ENCODE data around the gene PET100. TPM values are rescaled to one million over a fixed set of nuclear protein-coding genes. Genes with fewer than 3 reads are reported as not detected.
A peak's percentile ranks its signal among the peaks of the same experiment; 100 is the strongest.

The PET100 gene
- total RNA-seq, 1 donor from 2014 or later, result 184 TPM

GRCh38 chr19:7624810-7625209, 4.8 kb upstream of the PET100 start:
- Mint-ChIP-seq H3K27me3 (no peaks in the 10 kb centered on the region), H3K36me3 (ENCODE audit: insufficient read depth) (peaks cover 14% of the 10 kb centered on the region), H3K27ac (no peak overlapping the region), H3K4me3 (ENCODE audit: low read depth) (no peak overlapping the region), H3K9me3 (ENCODE audit: low read depth) (no peaks in the 10 kb centered on the region), H3K4me1 (ENCODE audit: low read depth) (peaks cover 16% of the 10 kb centered on the region)
- TF ChIP-seq CTCF (IDR thresholded peaks at IDR 0.05; ENCODE audit: unreplicated experiment), result no peak
- DNase-seq (ENCODE audit: low spot score, unreplicated experiment), result no peak

GRCh38 chr19:7625763-7626372, 3.7 kb upstream of the PET100 start:
- H3K36me3 Mint-ChIP-seq (ENCODE audit: insufficient read depth), result peaks cover 14% of the 10 kb centered on the region
- no peak overlapping the region for H3K27ac Mint-ChIP-seq
- H3K4me3 Mint-ChIP-seq (ENCODE audit: low read depth), result no peak overlapping the region
- TF ChIP-seq CTCF (IDR thresholded peaks at IDR 0.05; ENCODE audit: unreplicated experiment), result no peak
- no peaks in the 10 kb centered on the region for H3K27me3 Mint-ChIP-seq
- no peaks in the 10 kb centered on the region for H3K9me3 Mint-ChIP-seq (ENCODE audit: low read depth)
- DNase-seq (ENCODE audit: low spot score, unreplicated experiment), result no peak
- H3K4me1 Mint-ChIP-seq (ENCODE audit: low read depth), result peaks cover 24% of the 10 kb centered on the region

GRCh38 chr19:7627166-7627565, 2.4 kb upstream of the PET100 start:
- no peak for TF ChIP-seq CTCF (IDR thresholded peaks at IDR 0.05; ENCODE audit: unreplicated experiment)
- no peaks in the 10 kb centered on the region for H3K27me3 Mint-ChIP-seq
- H3K27ac Mint-ChIP-seq, result no peak overlapping the region
- H3K36me3 Mint-ChIP-seq (ENCODE audit: insufficient read depth), result peaks cover 11% of the 10 kb centered on the region
- H3K9me3 Mint-ChIP-seq (ENCODE audit: low read depth), result no peaks in the 10 kb centered on the region
- DNase-seq (ENCODE audit: low spot score, unreplicated experiment), result no peak
- no peak overlapping the region for H3K4me3 Mint-ChIP-seq (ENCODE audit: low read depth)
- H3K4me1 Mint-ChIP-seq (ENCODE audit: low read depth), result peaks cover 26% of the 10 kb centered on the region

- peaks cover 7% of the 10 kb centered on the region for H3K36me3 Mint-ChIP-seq (ENCODE audit: insufficient read depth)
- peak overlapping the region; percentile 99 for H3K27ac Mint-ChIP-seq
- H3K4me1 Mint-ChIP-seq (ENCODE audit: low read depth), result peaks cover 26% of the 10 kb centered on the region
- H3K9me3 Mint-ChIP-seq (ENCODE audit: low read depth), result no peaks in the 10 kb centered on the region
- TF ChIP-seq CTCF (IDR thresholded peaks at IDR 0.05; ENCODE audit: unreplicated experiment), result no peak
- H3K4me3 Mint-ChIP-seq (ENCODE audit: low read depth), result peak overlapping the region; percentile 100
- DNase-seq (ENCODE audit: low spot score, unreplicated experiment), result no peak
- no peaks in the 10 kb centered on the region for H3K27me3 Mint-ChIP-seq
Observed at GRCh38 chr19:7628589-7629311, 843 bp upstream of the PET100 start.

- Mint-ChIP-seq H3K27ac (no peak overlapping the region), H3K9me3 (ENCODE audit: low read depth) (no peaks in the 10 kb centered on the region), H3K4me1 (ENCODE audit: low read depth) (peaks cover 26% of the 10 kb centered on the region), H3K4me3 (ENCODE audit: low read depth) (peak overlapping the region; percentile 16), H3K36me3 (ENCODE audit: insufficient read depth) (peaks cover 7% of the 10 kb centered on the region), H3K27me3 (peaks cover 14% of the 10 kb centered on the region)
- TF ChIP-seq CTCF (IDR thresholded peaks at IDR 0.05; ENCODE audit: unreplicated experiment), result no peak
- DNase-seq (ENCODE audit: low spot score, unreplicated experiment), result no peak
Observed at GRCh38 chr19:7631577-7631976, 2.0 kb downstream of the PET100 start.
